HG02678 (cell line): ENCODE results near the gene UBALD2.
"Not testable (repeated sequence)": the region's sequence is repeated elsewhere in the genome, so short reads cannot be mapped to it uniquely, and the experiment has no call there.

Source experiments
- ATAC-seq: cut with Tn5 transposase; IDR thresholded peaks from one replicate; pipeline ENCODE4 v1.9.1; 2021; ENCODE audit warnings: mild to moderate bottlenecking, moderate library complexity; ENCODE audit not compliant: unreplicated experiment

Gene UBALD2

DNA sequence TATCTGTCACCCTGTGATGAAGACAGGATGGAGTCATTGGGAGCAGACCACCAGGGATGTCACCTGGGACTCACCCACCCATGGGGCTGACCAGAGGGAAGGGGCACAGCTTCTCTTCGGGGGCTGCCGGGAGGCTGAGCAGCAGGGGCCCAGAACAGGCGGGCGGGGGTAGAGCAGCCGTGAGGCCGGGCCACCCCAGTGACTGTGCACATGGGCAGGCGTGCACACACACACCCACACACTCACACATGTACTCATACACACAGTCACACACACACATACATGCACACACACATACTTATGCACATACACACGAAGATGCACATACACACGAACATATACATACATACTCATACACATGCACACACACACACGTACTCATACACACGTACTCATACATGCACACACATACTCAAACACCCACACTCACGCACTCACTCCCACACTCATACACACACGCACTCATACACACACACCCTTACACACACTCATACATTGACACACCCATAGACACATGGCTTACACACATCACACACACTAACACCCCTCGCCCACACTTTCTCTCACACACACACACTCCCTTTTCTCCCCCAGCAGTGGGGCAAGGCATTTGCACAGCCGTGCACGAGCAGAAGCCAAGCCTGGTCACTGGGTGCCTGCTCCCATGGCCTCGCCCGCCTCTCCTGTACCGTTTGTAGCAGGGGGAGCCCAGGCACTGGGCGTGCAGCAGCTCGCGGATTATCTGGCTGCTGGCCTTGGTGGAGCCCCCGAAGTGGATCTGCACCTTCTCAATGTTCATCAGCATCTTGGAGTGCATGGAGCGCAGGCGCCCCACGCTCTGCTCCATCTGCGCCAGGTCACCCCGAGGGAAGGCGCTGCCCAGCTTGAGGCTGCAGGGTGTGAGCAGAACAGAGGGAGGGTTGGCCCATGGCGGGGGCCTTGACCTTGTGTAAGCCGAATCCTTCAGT is 12.4 kb downstream of the UBALD2 start:
- ATAC-seq = no peak

DNA sequence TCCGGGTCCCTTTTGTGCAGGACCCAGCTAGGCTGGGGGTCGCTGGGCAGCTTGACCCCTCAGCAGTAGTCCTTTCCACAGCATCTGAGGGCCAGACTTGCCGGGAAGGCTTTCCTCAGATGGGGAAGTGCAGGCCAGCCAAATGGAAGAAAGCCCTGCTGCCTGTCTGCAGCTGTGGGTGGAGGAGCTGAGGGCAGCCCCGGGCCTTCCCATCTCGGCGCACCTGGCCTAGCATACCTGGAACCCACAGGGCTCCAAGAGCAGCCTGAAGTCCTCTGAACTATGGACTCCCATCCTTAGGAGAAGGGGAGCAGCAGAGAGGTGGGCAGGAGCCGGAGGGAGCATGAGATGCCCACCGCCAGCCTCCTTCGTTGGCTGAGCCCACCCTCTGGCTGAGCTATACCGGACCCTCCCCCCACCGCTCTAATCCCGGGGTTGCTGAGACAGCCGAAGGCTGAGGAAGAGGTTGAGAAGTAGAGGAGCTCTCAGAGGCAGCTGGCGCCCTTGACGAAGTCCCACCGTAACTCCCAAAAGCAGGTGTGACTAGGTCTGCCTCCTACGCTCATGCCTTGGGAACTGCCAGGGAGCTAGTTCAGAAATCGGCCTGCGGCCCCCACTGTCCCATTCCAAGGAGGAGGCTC is 13.2 kb downstream of the UBALD2 start:
- ATAC-seq = no peak

GRCh38 chr17:76278952-76279741 is 14.0 kb downstream of the UBALD2 start:
- no peak for ATAC-seq

- no peak for ATAC-seq
Measured at GRCh38 chr17:76279742-76280287, 14.7 kb downstream of the UBALD2 start.

DNA sequence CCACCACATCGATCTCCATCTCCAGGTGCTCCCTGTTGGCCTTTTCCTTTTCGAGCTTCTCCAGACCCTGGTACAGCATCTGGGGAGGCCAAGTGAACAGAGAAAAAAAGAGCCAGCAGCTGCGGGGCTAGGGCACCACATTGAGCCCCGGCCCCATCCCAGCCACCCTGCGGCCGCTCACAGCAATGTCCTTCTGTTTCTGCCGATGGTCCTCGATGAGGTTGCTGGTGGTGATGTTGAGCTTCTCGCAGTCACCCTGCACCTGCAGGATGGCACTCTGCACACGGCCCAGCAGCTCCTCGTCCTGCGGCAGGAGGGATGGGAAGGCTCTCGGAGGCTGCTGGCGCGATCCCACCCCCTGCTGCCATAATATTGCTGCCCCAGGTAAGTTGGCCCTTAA is 15.5 kb downstream of the UBALD2 start:
- no peak for ATAC-seq

- ATAC-seq = no peak
Measured at GRCh38 chr17:76281573-76282371, 16.6 kb downstream of the UBALD2 start.

GRCh38 chr17:76292567-76292966 is 27.4 kb downstream of the UBALD2 start:
- ATAC-seq = no peak

- ATAC-seq = no peak
Measured at GRCh38 chr17:76293106-76293505, 28.0 kb downstream of the UBALD2 start.

DNA sequence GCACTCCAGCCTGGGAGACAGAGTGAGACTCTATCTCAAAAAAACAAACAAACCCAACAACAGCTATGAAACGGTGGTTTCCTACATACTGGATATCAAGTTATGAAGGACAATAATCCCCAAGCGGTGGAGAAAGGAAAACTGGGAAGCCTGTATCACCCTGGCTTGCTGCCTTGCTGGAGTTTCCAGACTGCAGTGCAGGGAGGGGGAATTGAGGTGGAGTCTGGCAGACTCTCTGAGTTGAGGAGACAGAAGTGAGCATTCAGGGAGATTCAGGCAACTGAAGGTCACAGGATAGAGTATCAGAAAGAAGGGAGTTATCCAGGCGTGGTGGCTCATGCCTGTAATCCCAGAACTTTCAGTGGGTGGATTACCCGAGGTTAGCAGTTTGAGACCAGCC is 31.0 kb downstream of the UBALD2 start:
- ATAC-seq = no peak

DNA sequence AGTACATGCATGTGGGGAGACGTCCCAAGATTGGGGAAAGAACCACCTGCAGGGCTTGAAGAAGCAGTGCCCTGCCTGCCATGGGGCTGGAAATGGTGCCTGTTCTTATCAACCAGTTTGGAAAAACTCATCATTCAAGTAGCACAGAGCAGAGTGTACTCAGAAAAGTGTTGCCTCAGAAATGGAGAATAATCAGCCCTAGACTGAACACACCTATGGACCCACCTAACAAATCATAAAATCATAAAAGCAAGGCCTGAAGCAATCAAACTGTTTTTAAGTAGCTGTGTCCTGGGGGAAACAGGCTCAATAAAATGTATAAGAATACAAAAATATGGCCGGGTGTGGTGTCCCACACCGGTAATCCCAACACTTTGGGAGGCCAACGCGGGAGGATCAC is 31.7 kb downstream of the UBALD2 start:
- no peak for ATAC-seq

DNA sequence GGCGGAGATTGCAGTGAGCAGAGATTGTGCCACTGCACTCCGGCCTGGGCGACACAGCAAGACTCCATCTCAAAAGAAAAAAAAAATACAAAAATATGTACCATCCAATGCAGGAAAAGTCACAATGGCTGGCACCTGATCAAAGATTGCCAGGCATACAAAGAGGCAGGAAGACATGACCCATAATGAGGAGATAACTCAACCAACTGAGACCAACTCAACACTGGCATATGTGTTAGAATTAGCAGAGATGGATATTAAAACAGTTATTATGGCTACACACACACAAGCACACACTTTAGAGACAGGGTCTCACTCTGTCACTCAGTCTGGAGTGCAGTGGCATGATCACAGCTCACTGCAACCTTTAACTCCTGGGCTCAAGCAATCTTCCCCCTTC is 32.3 kb downstream of the UBALD2 start:
- ATAC-seq = no peak

- ATAC-seq = no peak
Measured at GRCh38 chr17:76304226-76305134, 39.3 kb downstream of the UBALD2 start.

DNA sequence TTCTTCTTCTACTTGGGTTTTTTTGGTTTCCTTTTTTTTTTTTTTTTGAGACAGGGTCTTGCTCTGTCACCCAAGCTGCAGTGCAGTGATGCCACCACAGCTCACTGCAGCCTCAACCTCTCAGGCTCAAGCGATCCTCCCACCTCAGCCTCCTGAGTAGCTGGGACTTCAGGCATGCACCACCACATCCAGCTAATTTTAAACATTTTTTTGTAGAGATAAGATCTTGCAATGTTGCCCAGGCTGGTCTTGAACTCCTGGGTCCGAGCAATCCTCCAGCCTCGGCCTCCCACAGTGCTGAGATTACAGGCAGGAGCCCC is 39.9 kb downstream of the UBALD2 start:
- ATAC-seq = not testable (repeated sequence)

- no peak for ATAC-seq
Measured at GRCh38 chr17:76307299-76307965, 42.3 kb downstream of the UBALD2 start.

DNA sequence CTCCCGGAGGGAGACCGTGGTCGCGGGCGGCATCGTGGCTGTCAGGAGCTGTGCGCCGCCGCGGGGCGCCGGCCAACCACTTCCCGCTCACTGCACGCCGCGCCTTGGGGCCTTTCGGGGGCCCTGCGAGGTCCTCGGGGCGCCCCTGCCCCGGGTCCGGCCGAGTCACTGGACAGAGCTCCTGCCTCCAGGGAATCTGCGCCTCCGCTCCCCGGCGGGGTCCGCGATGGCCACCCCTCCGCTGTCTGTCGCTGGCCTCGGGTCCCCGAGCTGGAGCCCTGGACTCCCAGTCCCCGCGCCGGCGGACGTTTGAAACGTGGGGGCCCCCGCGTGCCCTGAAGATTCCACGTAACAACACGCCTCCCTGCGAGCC is 42.8 kb downstream of the UBALD2 start, which contains the start of gene QRICH2:
Gene QRICH2, minus strand, starts transcription at position 311 of the 373 bp plus-strand sequence. Its CDS starts 278 bp downstream, at position 33.
- no peak for ATAC-seq

DNA sequence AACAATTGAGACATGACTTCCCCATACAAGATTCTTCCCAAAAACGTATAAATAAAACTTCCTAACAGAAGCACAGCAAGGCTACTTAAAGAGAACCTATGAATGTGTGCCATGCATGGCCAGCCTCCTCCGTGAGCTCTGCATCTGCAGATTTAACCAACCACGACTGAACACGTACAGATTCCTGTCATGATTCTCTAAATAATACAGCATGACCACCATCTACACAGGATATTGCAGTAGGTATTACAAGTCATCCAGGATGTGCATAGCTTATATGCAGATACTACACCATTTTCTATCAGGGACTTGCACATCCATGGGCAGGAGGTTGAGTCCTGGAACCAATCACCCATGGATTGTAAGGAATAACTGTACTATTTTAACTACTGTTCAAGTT is 44.3 kb downstream of the UBALD2 start:
- no peak for ATAC-seq

DNA sequence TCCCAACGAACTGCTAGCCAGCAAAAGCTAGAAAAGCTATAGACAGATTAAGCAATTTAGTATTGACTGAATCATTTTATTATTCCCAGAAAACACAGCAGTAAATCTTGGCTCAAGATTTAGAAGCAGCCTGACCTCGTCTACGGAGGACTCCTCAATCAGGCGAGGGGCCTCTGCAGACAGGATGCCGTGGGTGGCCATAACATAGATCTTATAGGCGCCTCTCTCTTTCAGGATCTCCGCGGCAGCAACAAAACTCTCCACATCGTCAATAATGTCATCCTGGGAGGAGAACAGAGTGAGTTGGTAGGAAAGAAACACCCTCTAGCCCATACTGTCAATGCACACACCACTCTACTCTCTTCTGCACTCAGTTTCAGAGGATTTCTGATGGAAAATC is 47.6 kb downstream of the UBALD2 start:
- ATAC-seq = no peak

- no peak for ATAC-seq
Measured at GRCh38 chr17:76314392-76315227, 49.5 kb downstream of the UBALD2 start.
